ENCODE results near the gene MOB3B.

MOB3B gene

GRCh38 chr9:27368316-27368985, 161.2 kb downstream of the MOB3B start:
- ATAC-seq = peak; percentile 68
- peak; percentile 38; the same call in 1 of the 2 replicates for TF ChIP-seq TCF4 (CRISPR knock-in tag; IDR thresholded peaks at IDR 0.05; ENCODE audit: borderline replicate concordance)
- no peak for TF ChIP-seq ISL1 (CRISPR knock-in tag; IDR thresholded peaks at IDR 0.05)

- no peak for TF ChIP-seq RARB (CRISPR knock-in tag; IDR thresholded peaks at IDR 0.05)
- TF ChIP-seq ISL1 (CRISPR knock-in tag; IDR thresholded peaks at IDR 0.05) = no peak
- TF ChIP-seq CSRNP3 (CRISPR knock-in tag; IDR thresholded peaks at IDR 0.05) = no peak
- no peak for TF ChIP-seq POU6F1 (CRISPR knock-in tag; IDR thresholded peaks at IDR 0.05; ENCODE audit: borderline replicate concordance, low read depth)
- TF ChIP-seq GLIS3 (CRISPR knock-in tag; IDR thresholded peaks at IDR 0.05) = no peak
- TF ChIP-seq ZNF8 (CRISPR knock-in tag; IDR thresholded peaks at IDR 0.05) = no peak
- TF ChIP-seq ZFP30 (CRISPR knock-in tag; IDR thresholded peaks at IDR 0.05) = no peak
- TF ChIP-seq PPARA (CRISPR knock-in tag; IDR thresholded peaks at IDR 0.05; ENCODE audit: borderline replicate concordance) = no peak
- no peak for TF ChIP-seq ZNF70 (CRISPR knock-in tag; IDR thresholded peaks at IDR 0.05)
- TF ChIP-seq ZNF565 (CRISPR knock-in tag; conservative IDR thresholded peaks at IDR 0.05; ENCODE audit: low read depth) = no peak
- TF ChIP-seq ZC3H10 (CRISPR knock-in tag; IDR thresholded peaks at IDR 0.05) = no peak
- TF ChIP-seq OSR1 (CRISPR knock-in tag; IDR thresholded peaks at IDR 0.05) = no peak
- no peak for TF ChIP-seq ESRRG (CRISPR knock-in tag; IDR thresholded peaks at IDR 0.05)
- TF ChIP-seq BACH2 (CRISPR knock-in tag; IDR thresholded peaks at IDR 0.05; ENCODE audit: borderline replicate concordance) = no peak
- no peak for TF ChIP-seq PATZ1 (CRISPR knock-in tag; IDR thresholded peaks at IDR 0.05; ENCODE audit: borderline replicate concordance)
- TF ChIP-seq ZFP3 (CRISPR knock-in tag; IDR thresholded peaks at IDR 0.05) = no peak
- no peak for TF ChIP-seq TCF4 (CRISPR knock-in tag; IDR thresholded peaks at IDR 0.05; ENCODE audit: borderline replicate concordance)
- no peak; the same call in 2 of the 3 replicates for ATAC-seq
These were observed 161.7 kb downstream of the MOB3B start for GRCh38 chr9:27367921-27368315.

- TF ChIP-seq CSDC2 (CRISPR knock-in tag; IDR thresholded peaks at IDR 0.05) = no peak
- no peak for TF ChIP-seq GLIS3 (CRISPR knock-in tag; IDR thresholded peaks at IDR 0.05)
- TF ChIP-seq POU6F1 (CRISPR knock-in tag; IDR thresholded peaks at IDR 0.05; ENCODE audit: borderline replicate concordance, low read depth) = no peak
- TF ChIP-seq ISL1 (CRISPR knock-in tag; IDR thresholded peaks at IDR 0.05) = no peak
- no peak for TF ChIP-seq OSR1 (CRISPR knock-in tag; IDR thresholded peaks at IDR 0.05)
- no peak for TF ChIP-seq PPARA (CRISPR knock-in tag; IDR thresholded peaks at IDR 0.05; ENCODE audit: borderline replicate concordance)
- TF ChIP-seq TSHZ2 (CRISPR knock-in tag; IDR thresholded peaks at IDR 0.05) = no peak
- TF ChIP-seq CSRNP3 (CRISPR knock-in tag; IDR thresholded peaks at IDR 0.05) = no peak
- TF ChIP-seq SNAI2 (CRISPR knock-in tag; IDR thresholded peaks at IDR 0.05) = no peak
- no peak for TF ChIP-seq ZNF70 (CRISPR knock-in tag; IDR thresholded peaks at IDR 0.05)
- no peak for TF ChIP-seq ZFP3 (CRISPR knock-in tag; IDR thresholded peaks at IDR 0.05)
- TF ChIP-seq ZC3H10 (CRISPR knock-in tag; IDR thresholded peaks at IDR 0.05) = no peak
- ATAC-seq = no peak
These were observed 162.3 kb downstream of the MOB3B start for GRCh38 chr9:27367175-27367798.

Data from SK-N-SH treated with all-trans-retinoic acid at 6 μM for 48 hours (cell line).